Measurements from ENCODE around the gene PDCL3. TPM values are rescaled to one million over a fixed set of nuclear protein-coding genes. Genes with fewer than 3 reads are reported as not detected.

The PDCL3 gene
- polyA plus RNA-seq, 2 of the 4 experiments (the other 2 are of a cell fraction): 63.1 to 64.1 TPM

- POLR2A ChIA-PET: interaction anchor here (1.2 to 1.5 kb wide), 3 partner anchors 209 to 392 kb away, joined by 3 to 6 read pairs (median 4); partner anchors contain the start of gene RPL31
- no peak for TF ChIP-seq ELK1 (IDR thresholded peaks at IDR 0.05; ENCODE audit: low read depth, low read length)
- TF ChIP-seq CTCF (IDR thresholded peaks at IDR 0.05): peak; percentile 77
- TF ChIP-seq RAD21 (conservative IDR thresholded peaks at IDR 0.05 in 1 of 2, IDR thresholded peaks at IDR 0.05 in 1 of 2): peak; percentile 92 to 96
- peak; percentile 90 for TF ChIP-seq SMC3 (IDR thresholded peaks at IDR 0.05)
- CTCF ChIA-PET: interaction anchor here (0.6 to 7.9 kb wide), 61 partner anchors 8 to 594 kb away, joined by 3 to 133 read pairs (median 4); partner anchors contain the start of genes NPAS2 and RPL31
- no peak for FAIRE-seq
- peak overlapping the region; percentile 9; the same call in 1 of the 3 replicates for H3K4me2 ChIP-seq
- peak; percentile 87 to 94 for ATAC-seq
- no peak overlapping the region for H3K4me3 ChIP-seq
- peak; percentile 70 to 81 for DNase-seq (ENCODE audit: low read depth in 1 of 2, low spot score in 1 of 2)
- WGBS (ENCODE audit: missing lambda C conversion rate): 45% methylated on average over 5 of the region's 13 CpGs
- no peak overlapping the region for H3K27ac ChIP-seq
- H3K9me3 ChIP-seq: no peaks in the 10 kb centered on the region
- peaks cover 3% of the 10 kb centered on the region; the same call in 1 of the 3 replicates for H3K4me1 ChIP-seq
Observed at GRCh38 chr2:100610381-100610831, 47.6 kb downstream of the PDCL3 start.

GRCh38 chr2:100611079-100612029, 48.6 kb downstream of the PDCL3 start:
- no peak for ATAC-seq
- Histone ChIP-seq H3K9me3 (no peaks in the 10 kb centered on the region), H3K4me1 (peaks cover 3% of the 10 kb centered on the region; the same call in 1 of the 3 replicates), H3K4me3 (no peak overlapping the region), H3K4me2 (no peak overlapping the region), H3K27ac (no peak overlapping the region; a peak in 1 of 6 replicates)
- no peak for TF ChIP-seq HOXB5 (CRISPR knock-in tag; IDR thresholded peaks at IDR 0.05)
- no peak for TF ChIP-seq ATOH8 (CRISPR knock-in tag; IDR thresholded peaks at IDR 0.05; ENCODE audit: low read depth)
- no peak for TF ChIP-seq NPAS2 (CRISPR knock-in tag; IDR thresholded peaks at IDR 0.05; ENCODE audit: borderline replicate concordance)
- TF ChIP-seq CEBPB (IDR thresholded peaks at IDR 0.05): no peak
- TF ChIP-seq CBX2 (IDR thresholded peaks at IDR 0.05; ENCODE audit: borderline replicate concordance, low read depth): no peak
- no peak for TF ChIP-seq TFCP2L1 (CRISPR knock-in tag; IDR thresholded peaks at IDR 0.05)
- TF ChIP-seq ZNF302 (CRISPR knock-in tag; IDR thresholded peaks at IDR 0.05): no peak
- no peak for TF ChIP-seq RCOR1 (IDR thresholded peaks at IDR 0.05; ENCODE audit: low read depth, low read length)
- no peak for TF ChIP-seq EP300 (IDR thresholded peaks at IDR 0.05)
- no peak for TF ChIP-seq MYC (IDR thresholded peaks at IDR 0.05; ENCODE audit: borderline replicate concordance, low read length)
- TF ChIP-seq CTCF (IDR thresholded peaks at IDR 0.05): no peak
- no peak for TF ChIP-seq CHD2 (IDR thresholded peaks at IDR 0.05; ENCODE audit: low read length, partially characterized antibody)
- no peak for DNase-seq (ENCODE audit: low read depth in 1 of 2, low spot score in 1 of 2)
- no peak for FAIRE-seq
- WGBS (ENCODE audit: missing lambda C conversion rate): 84% methylated on average over 24 of the region's 24 CpGs
- POLR2A ChIA-PET: interaction anchor here (1.3 kb wide), 1 partner anchor 391 kb away, joined by 6 read pairs; the partner anchor contains the start of gene RPL31
- CTCF ChIA-PET: interaction anchor here (0.6 to 7.9 kb wide), 54 partner anchors 7 to 607 kb away, joined by 3 to 133 read pairs (median 5); partner anchors contain the start of genes NPAS2 and RPL31
